HCT116 (cell line): ENCODE results near the gene DOCK3. TPM values are rescaled to one million over a fixed set of nuclear protein-coding genes. Genes with fewer than 3 reads are reported as not detected.

Experiments
- ATAC-seq: fragments of 200-7000 bp; cut with Tn5 transposase; 2 replicates; pipeline ENCODE4 v1.9.1; 2020; ENCODE audit warnings: mild to moderate bottlenecking, moderate library complexity
- BruUV-seq: library from RNA; stranded (reverse); fragments of 400-500 nt; replicated peaks from 2 replicates; lab custom pipeline; 2021; lab: Mats Ljungman, UMichigan
- CTCF ChIA-PET: fragments of 300-600 bp; sonication (Branson Sonifier 250); formaldehyde crosslinking; loops from one replicate; lab custom pipeline; 2021; ENCODE audit warnings: antibody characterized with exemption; lab: Charles Lee
- POLR2A ChIA-PET: fragments of 300-600, 350-600 bp; sonication (Branson Sonifier 250); formaldehyde crosslinking; loops from one replicate; lab custom pipeline; 2021; ENCODE audit warnings: antibody characterized with exemption; lab: Charles Lee
- RAD21 ChIA-PET, 2 experiments: fragments of 300-600 bp; sonication (Branson Sonifier 250); formaldehyde crosslinking; loops; one replicate each; lab custom pipeline; 2023; ENCODE audit warnings: low total read pairs in 2 of 2; ENCODE audit not compliant: uncharacterized antibody in 2 of 2, unreplicated experiment in 2 of 2, low non-redundant PET in 1 of 2; lab: Charles Lee
- DNase-seq: peaks from one replicate; pipeline ENCODE4 v3.0.0-alpha.2; 2010; ENCODE audit warnings: low read depth, low spot score
- H2AFZ ChIP-seq: fragments of 200-600 bp; shearing (Covaris generic), sonication (generic); 2 replicates; pipeline ENCODE4 v1.6.1; 2017; ENCODE audit warnings: low read depth, mixed run types, mixed read lengths, antibody characterized with exemption, low read length; ENCODE audit not compliant: poor library complexity, severe bottlenecking
- H3K27ac ChIP-seq: 2 replicates; pipeline ENCODE4 v1.5.1; 2012; ENCODE audit warnings: low read depth, low read length
- H3K27me3 ChIP-seq: fragments of 200-600 bp; sonication (generic); 2 replicates; pipeline ENCODE4 v1.6.1; 2016; ENCODE audit warnings: mixed run types, low read length, mixed read lengths; ENCODE audit not compliant: insufficient read depth
- H3K36me3 ChIP-seq, 2 experiments: fragments of 200-500 bp in 1 of 2; fragments of 200-600 bp in 1 of 2; sonication (Bioruptor generic) in 1 of 2; sonication (generic) in 1 of 2; 2 replicates each; pipeline versions ENCODE4 v1.5.1 to v1.6.1; 2014 to 2016; ENCODE audit warnings: low read length in 2 of 2, inconsistent platforms in 1 of 2, mixed read lengths in 1 of 2, mixed run types in 1 of 2; ENCODE audit not compliant: insufficient read depth in 2 of 2, control insufficient read depth in 1 of 2
- H3K4me1 ChIP-seq, 2 experiments: fragments of 200-600 bp in 1 of 2; sonication (generic) in 1 of 2; 2 replicates each; pipeline versions ENCODE4 v1.5.1 to v1.6.1; 2012 to 2017; ENCODE audit warnings: low read length in 2 of 2, inconsistent platforms in 1 of 2, mild to moderate bottlenecking in 1 of 2, mixed read lengths in 1 of 2, mixed run types in 1 of 2, moderate library complexity in 1 of 2; ENCODE audit not compliant: insufficient read depth in 2 of 2, control insufficient read depth in 1 of 2
- H3K4me2 ChIP-seq: fragments of 200-600 bp; sonication (generic); 2 replicates; pipeline ENCODE4 v1.6.1; 2017; ENCODE audit warnings: mixed run types, low read length, mixed read lengths
- H3K4me3 ChIP-seq, 2 experiments: fragments of 200-600 bp in 1 of 2; sonication (generic) in 1 of 2; replicated peaks in 1 of 2; 2 replicates each; pipeline ENCODE4 v1.5.1; 2011 to 2016; ENCODE audit warnings: low read length in 2 of 2, control low read depth in 1 of 2, low read depth in 1 of 2, mild to moderate bottlenecking in 1 of 2, mixed read lengths in 1 of 2, mixed run types in 1 of 2
- H3K79me2 ChIP-seq: fragments of 200-600 bp; sonication (generic); 2 replicates; pipeline ENCODE4 v1.6.1; 2017; ENCODE audit warnings: mild to moderate bottlenecking, mixed run types, low read length, moderate library complexity, mixed read lengths; ENCODE audit not compliant: insufficient read depth
- H3K9ac ChIP-seq: fragments of 200-600 bp; sonication (generic); 2 replicates; pipeline ENCODE4 v1.6.1; 2016; ENCODE audit warnings: low read length, mixed read lengths
- H3K9me2 ChIP-seq: fragments of 200-600 bp; sonication (generic), shearing (Covaris generic); 2 replicates; pipeline ENCODE4 v1.6.1; 2017; ENCODE audit warnings: mixed run types, mild to moderate bottlenecking, moderate library complexity; ENCODE audit not compliant: insufficient read depth
- H3K9me3 ChIP-seq, 2 experiments: fragments of 200-500 bp in 1 of 2; fragments of 200-600 bp in 1 of 2; sonication (Bioruptor generic) in 1 of 2; sonication (generic) in 1 of 2; 2 replicates each; pipeline ENCODE4 v1.6.1; 2014 to 2017; ENCODE audit warnings: low read length in 2 of 2, mixed read lengths in 2 of 2, inconsistent platforms in 1 of 2, low read depth in 1 of 2, mild to moderate bottlenecking in 1 of 2, mixed run types in 1 of 2, moderate library complexity in 1 of 2; ENCODE audit not compliant: control insufficient read depth in 1 of 2, insufficient read depth in 1 of 2
- H4K20me1 ChIP-seq: fragments of 200-600 bp; sonication (generic), shearing (Covaris generic); 2 replicates; pipeline ENCODE4 v1.6.1; 2017; ENCODE audit warnings: mixed run types, mild to moderate bottlenecking, moderate library complexity; ENCODE audit not compliant: insufficient read depth
- ATF3 ChIP-seq: IDR thresholded peaks from 2 replicates; pipeline ENCODE4 v1.6.1; 2012
- CBX3 ChIP-seq: IDR thresholded peaks from 2 replicates; pipeline ENCODE4 v1.6.1; 2012; ENCODE audit warnings: low read depth
- CEBPB ChIP-seq: IDR thresholded peaks from 2 replicates; pipeline ENCODE4 v1.6.1; 2012; ENCODE audit warnings: low read depth
- CTCF ChIP-seq, 3 experiments: fragments of 200-600 bp in 1 of 3; sonication (generic) in 1 of 3; IDR thresholded peaks in 2 of 3; conservative IDR thresholded peaks in 1 of 3; 2 replicates each; pipeline ENCODE4 v1.5.1; 2012 to 2017; ENCODE audit warnings: low read depth in 2 of 3, low read length in 2 of 3, antibody characterized with exemption in 1 of 3, borderline replicate concordance in 1 of 3, control low read depth in 1 of 3, mild to moderate bottlenecking in 1 of 3, mixed read lengths in 1 of 3, mixed run types in 1 of 3, moderate library complexity in 1 of 3; ENCODE audit not compliant: insufficient read depth in 1 of 3
- EZH2 ChIP-seq: fragments of 200-600 bp; sonication (generic); IDR thresholded peaks from 2 replicates; pipeline ENCODE4 v1.6.1; 2017; ENCODE audit warnings: antibody characterized with exemption, mixed run types
- EZH2phosphoT487 ChIP-seq: fragments of 200-600 bp; IDR thresholded peaks from 2 replicates; pipeline ENCODE4 v1.6.1; 2018; ENCODE audit warnings: antibody characterized with exemption, borderline replicate concordance
- FOSL1 ChIP-seq: IDR thresholded peaks from 2 replicates; pipeline ENCODE4 v1.6.1; 2012; ENCODE audit warnings: low read depth
- JUND ChIP-seq: IDR thresholded peaks from 2 replicates; pipeline ENCODE4 v1.6.1; 2012
- MAX ChIP-seq: IDR thresholded peaks from 2 replicates; pipeline ENCODE4 v1.6.1; 2012
- POLR2A ChIP-seq: IDR thresholded peaks from 2 replicates; pipeline ENCODE4 v1.7.0; 2011; ENCODE audit warnings: borderline replicate concordance; ENCODE audit not compliant: insufficient read depth, insufficient read length; ENCODE audit errors: extremely low read depth
- POLR2AphosphoS5 ChIP-seq: IDR thresholded peaks from 2 replicates; pipeline ENCODE4 v1.6.1; 2011; ENCODE audit warnings: mild to moderate bottlenecking, low read depth, low read length, moderate library complexity
- RAD21 ChIP-seq: IDR thresholded peaks from 2 replicates; pipeline ENCODE4 v1.6.1; 2012; ENCODE audit warnings: low read depth, mild to moderate bottlenecking
- SIN3A ChIP-seq: IDR thresholded peaks from 2 replicates; pipeline ENCODE4 v1.6.1; 2012; ENCODE audit warnings: low read depth
- SP1 ChIP-seq: IDR thresholded peaks from 2 replicates; pipeline ENCODE4 v1.6.1; 2012; ENCODE audit warnings: low read depth
- SRF ChIP-seq: IDR thresholded peaks from 2 replicates; pipeline ENCODE4 v1.6.1; 2012; ENCODE audit warnings: low read depth
- YY1 ChIP-seq: IDR thresholded peaks from 2 replicates; pipeline ENCODE4 v1.6.1; 2011; ENCODE audit warnings: low read length, low read depth, moderate library complexity, mild to moderate bottlenecking; ENCODE audit not compliant: insufficient replicate concordance; ENCODE audit errors: extremely low read depth
- ZBTB33 ChIP-seq: IDR thresholded peaks from 2 replicates; pipeline ENCODE4 v1.6.1; 2011; ENCODE audit warnings: mild to moderate bottlenecking, low read length, moderate library complexity; ENCODE audit not compliant: insufficient replicate concordance; ENCODE audit errors: extremely low read depth
- ZFX ChIP-seq: fragments of 450-650 bp; IDR thresholded peaks from 2 replicates; pipeline ENCODE4 v1.6.1; 2017
- ZNF274 ChIP-seq: fragments of 200-500 bp; sonication (Bioruptor generic); IDR thresholded peaks from 2 replicates; pipeline ENCODE4 v1.6.1; 2014; ENCODE audit warnings: mild to moderate bottlenecking, low read depth, low read length, inconsistent platforms
- intact Hi-C: fragments of 100-400 bp; cut with micrococcal nuclease; formaldehyde crosslinking; loops from 2 replicates; pipeline ENCODE4 v1.10.0; 2022
- total RNA-seq: library from RNA; stranded (reverse); gene quantifications from one replicate; pipeline ENCODE4 v1.2.1, GENCODE V29; 2021; ENCODE audit not compliant: unreplicated experiment

Gene DOCK3
- total RNA-seq, 1 experiment from 2014 or later, result 4.2 TPM

GRCh38 chr3:50649451-50649931, 25.2 kb upstream of the DOCK3 start:
- Histone ChIP-seq H3K27me3 (no peaks in the 10 kb centered on the region), H3K9me2 (no peaks in the 10 kb centered on the region), H2AFZ (no peak overlapping the region), H4K20me1 (no peaks in the 10 kb centered on the region), H3K4me1 (peaks cover 0 to 12% of the 10 kb centered on the region in 2 experiments; a peak in 2 of 4 replicates), H3K36me3 (peaks cover 0 to 8% of the 10 kb centered on the region in 2 experiments; a peak in 3 of 4 replicates), H3K79me2 (no peaks in the 10 kb centered on the region), H3K4me3 (no peak overlapping the region), H3K27ac (no peak overlapping the region), H3K9ac (no peak overlapping the region), H3K9me3 (no peaks in the 10 kb centered on the region), H3K4me2 (no peak overlapping the region)
- no peak for TF ChIP-seq EZH2phosphoT487
- no peak for TF ChIP-seq JUND
- no peak for TF ChIP-seq POLR2A
- no peak for TF ChIP-seq FOSL1
- TF ChIP-seq CBX3, result no peak
- TF ChIP-seq CTCF (IDR thresholded peaks at IDR 0.05 in 2 of 3, conservative IDR thresholded peaks at IDR 0.05 in 1 of 3; ENCODE audit: borderline replicate concordance in 1 of 3, insufficient read depth in 1 of 3, low read depth in 2 of 3, low read length in 2 of 3), result no peak
- no peak for TF ChIP-seq EZH2
- TF ChIP-seq ZFX, result no peak
- no peak for TF ChIP-seq ATF3
- TF ChIP-seq POLR2AphosphoS5, result no peak
- TF ChIP-seq ZBTB33, result no peak
- no peak for TF ChIP-seq SIN3A
- TF ChIP-seq CEBPB, result no peak
- TF ChIP-seq SRF, result no peak
- no peak for TF ChIP-seq SP1
- TF ChIP-seq MAX, result no peak
- no peak for TF ChIP-seq YY1
- no peak for TF ChIP-seq RAD21
- TF ChIP-seq ZNF274, result no peak
- ATAC-seq (no peak), DNase-seq (no peak)
- intact Hi-C loops, result no loop called here
- CTCF ChIA-PET, result no interaction called here
- POLR2A ChIA-PET, result interaction anchor here (1.6 kb wide), 1 partner anchor 736 kb away, joined by 4 read pairs; the partner anchor contains the start of gene MANF
- RAD21 ChIA-PET, result no interaction called here
- no TSS peak for BruUV-seq
